Measurements from ENCODE around the gene SHROOM4.

- TF ChIP-seq ZBTB21 (CRISPR knock-in tag; IDR thresholded peaks at IDR 0.05; ENCODE audit: borderline replicate concordance) = no peak
- TF ChIP-seq MAX (CRISPR knock-in tag; IDR thresholded peaks at IDR 0.05) = no peak
- no peak for TF ChIP-seq CREB1 (CRISPR knock-in tag; IDR thresholded peaks at IDR 0.05)
- TF ChIP-seq CTCF (IDR thresholded peaks at IDR 0.05) = no peak
- no peak for TF ChIP-seq HMGXB4 (CRISPR knock-in tag; IDR thresholded peaks at IDR 0.05)
- TF ChIP-seq USF2 (CRISPR knock-in tag; IDR thresholded peaks at IDR 0.05) = no peak
- TF ChIP-seq PREB (CRISPR knock-in tag; IDR thresholded peaks at IDR 0.05; ENCODE audit: borderline replicate concordance) = no peak
- TF ChIP-seq JUN (CRISPR knock-in tag; IDR thresholded peaks at IDR 0.05) = no peak
- no peak for TF ChIP-seq NR3C1 (CRISPR knock-in tag; conservative IDR thresholded peaks at IDR 0.05; ENCODE audit: low read depth)
- TF ChIP-seq ZNF423 (CRISPR knock-in tag; IDR thresholded peaks at IDR 0.05) = no peak
- TF ChIP-seq SMAD3 (CRISPR knock-in tag; IDR thresholded peaks at IDR 0.05; ENCODE audit: borderline replicate concordance) = no peak
- TF ChIP-seq E2F1 (CRISPR knock-in tag; IDR thresholded peaks at IDR 0.05) = no peak
These were observed 25.0 kb upstream of the SHROOM4 start for GRCh38 chrX:50838820-50839600.

Data from WTC11 (cell line).